Body of pancreas (tissue), 4 donors: ENCODE results near the gene CCL11. TPM values are rescaled to one million over a fixed set of nuclear protein-coding genes. Genes with fewer than 3 reads are reported as not detected.

Experiments
- ATAC-seq: fragments of 150-250 bp; one replicate; pipeline ENCODE4 v1.9.1; 2016
- DNase-seq, 4 donors: peaks; one replicate each; pipeline ENCODE4 v3.0.0-alpha.2; 2019
- H3K27ac ChIP-seq, 4 donors: fragments of 200-600 bp; sonication (generic); 1 replicate in 3 of 4; 2 replicates in 1 of 4; pipeline versions ENCODE4 v1.5.1 to v1.6.1; 2016 to 2019; ENCODE audit warnings: mild to moderate bottlenecking in 1 of 4, mixed read lengths in 1 of 4, moderate library complexity in 1 of 4
- H3K27me3 ChIP-seq, 2 donors: fragments of 200-600 bp; sonication (generic); one replicate each; pipeline ENCODE4 v1.6.0; 2016; ENCODE audit warnings: mild to moderate bottlenecking in 1 of 2
- H3K36me3 ChIP-seq, 2 donors: fragments of 200-600 bp; sonication (generic); replicated peaks in 1 of 2; 2 replicates each; pipeline ENCODE4 v1.5.1; 2016; ENCODE audit warnings: low read depth in 2 of 2; ENCODE audit not compliant: insufficient read depth in 1 of 2
- H3K4me1 ChIP-seq: fragments of 200-600 bp; sonication (generic); one replicate; pipeline ENCODE4 v1.6.0; 2016
- H3K4me3 ChIP-seq, 2 donors: fragments of 200-600 bp; sonication (generic); 1 replicate in 1 of 2; 2 replicates in 1 of 2; pipeline ENCODE4 v1.5.1; 2016 to 2019
- H3K9me3 ChIP-seq, 3 donors: fragments of 200-600 bp; sonication (generic); 1 replicate in 2 of 3; 2 replicates in 1 of 3; pipeline ENCODE4 v1.5.1; 2016
- CTCF ChIP-seq, 7 experiments: fragments of 450-650 bp in 4 of 7; fragments of 200-600 bp in 3 of 7; sonication (generic) in 3 of 7; IDR thresholded peaks; one replicate each; pipeline ENCODE4 v1.5.1; 2016 to 2019; ENCODE audit warnings: antibody characterized with exemption in 7 of 7
- POLR2A ChIP-seq, 3 donors: fragments of 450-650 bp; IDR thresholded peaks; one replicate each; pipeline ENCODE4 v1.6.1; 2016; ENCODE audit warnings: antibody characterized with exemption in 3 of 3, mild to moderate bottlenecking in 2 of 3
- WGBS, 2 donors: methylation state at CpG; one replicate each; pipeline ENCODE4 v1.1.5; 2017; 5-methylcytosine and 5-hydroxymethylcytosine counted together
- intact Hi-C: fragments of 100-400 bp; cut with DNase I; formaldehyde crosslinking; loops from one replicate; pipeline ENCODE4 v1.15.1; 2023
- total RNA-seq, 2 donors: library from RNA; depleted of rRNA; stranded (reverse); fragments of >200 nt; gene quantifications; one replicate each; pipeline ENCODE4 v1.1.0, GENCODE V29; 2016

The CCL11 gene
- total RNA-seq, 2 donors from 2014 or later, result not detected

GRCh38 chr17:34337701-34338100, 52.2 kb downstream of the CCL11 start:
- no peak for ATAC-seq
- Histone ChIP-seq H3K36me3 (no peaks in the 10 kb centered on the region), H3K4me1 (no peaks in the 10 kb centered on the region), H3K27me3 (no peaks in the 10 kb centered on the region), H3K4me3 (no peak overlapping the region), H3K9me3 (no peaks in the 10 kb centered on the region), H3K27ac (no peak overlapping the region)
- intact Hi-C loops, result no loop called here
- DNase-seq, result no peak
- WGBS, 2 donors, result 52 to 67% methylated on average over 1 of the region's 1 CpG
- TF ChIP-seq POLR2A (IDR thresholded peaks at IDR 0.05) (no peak), CTCF (IDR thresholded peaks at IDR 0.05) (no peak)

Other genes with a start within 250 kb of the CCL11 start
- 10 to 100 TPM; 34.0 to 49.8 TPM for gene CCL2, start 30.5 kb upstream of the CCL11 start, total RNA-seq
- gene CCL7, start 15.5 kb upstream of the CCL11 start, total RNA-seq, result not detected
- gene CCL8, start 33.7 kb downstream of the CCL11 start, total RNA-seq, result not detected
- gene CCL13, start 70.7 kb downstream of the CCL11 start, total RNA-seq, result not detected
- not detected for gene CCL1, start 77.5 kb downstream of the CCL11 start, total RNA-seq